GM03348 (cell line): ENCODE results near the gene SRSF5.
"Not testable (repeated sequence)": the region's sequence is repeated elsewhere in the genome, so short reads cannot be mapped to it uniquely, and the experiment has no call there.

Experiments used
- DNase-seq: peaks from one replicate; pipeline ENCODE4 v3.0.0; 2012; ENCODE audit warnings: low spot score

The SRSF5 gene

DNA sequence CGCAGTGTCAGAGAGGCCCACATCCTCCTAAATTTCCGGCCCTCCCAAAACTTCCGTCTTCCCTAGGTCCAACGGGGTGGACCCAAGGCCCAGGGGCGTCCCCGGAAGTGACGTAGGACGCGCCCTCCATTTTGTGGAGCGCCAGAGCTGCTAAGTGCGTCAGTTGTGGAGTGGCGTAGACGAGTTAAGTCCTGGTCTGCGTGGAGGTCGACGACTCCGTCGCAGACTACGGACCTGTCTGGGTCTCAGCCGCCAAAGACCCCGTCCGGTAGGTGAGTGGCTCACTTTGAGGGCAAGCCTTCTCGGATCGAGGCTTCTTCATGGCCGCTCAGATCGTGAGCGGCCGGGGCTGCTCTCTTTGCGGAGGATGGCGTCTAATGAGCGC, at the start of gene SRSF5:
SRSF5 (plus strand) TSS at position 159 of the 385 bp plus-strand sequence. CDS start 1,015 bp downstream, outside the sequence.
- DNase-seq, result peak; percentile 97

DNA sequence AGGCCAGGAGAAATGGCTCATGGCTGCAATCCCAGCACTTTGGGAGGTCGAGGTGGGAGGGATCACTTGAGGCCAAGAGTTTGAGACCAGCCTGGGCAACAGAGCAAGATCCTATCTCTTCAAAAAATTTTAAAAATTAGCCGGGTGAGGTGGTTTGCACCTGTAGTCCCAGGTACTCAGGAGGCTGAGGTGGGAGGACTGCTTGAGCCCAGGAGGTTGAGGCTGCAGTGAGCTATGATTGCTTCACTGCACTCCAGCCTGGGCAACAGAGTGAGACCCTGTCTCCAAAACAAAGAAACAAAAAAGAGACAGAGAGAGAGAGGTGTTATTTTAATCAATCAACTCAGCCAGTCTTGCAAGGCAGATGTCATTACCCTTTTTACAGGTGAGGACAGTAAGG, 48.3 kb upstream of the SRSF5 start:
- not testable (repeated sequence) for DNase-seq

DNA sequence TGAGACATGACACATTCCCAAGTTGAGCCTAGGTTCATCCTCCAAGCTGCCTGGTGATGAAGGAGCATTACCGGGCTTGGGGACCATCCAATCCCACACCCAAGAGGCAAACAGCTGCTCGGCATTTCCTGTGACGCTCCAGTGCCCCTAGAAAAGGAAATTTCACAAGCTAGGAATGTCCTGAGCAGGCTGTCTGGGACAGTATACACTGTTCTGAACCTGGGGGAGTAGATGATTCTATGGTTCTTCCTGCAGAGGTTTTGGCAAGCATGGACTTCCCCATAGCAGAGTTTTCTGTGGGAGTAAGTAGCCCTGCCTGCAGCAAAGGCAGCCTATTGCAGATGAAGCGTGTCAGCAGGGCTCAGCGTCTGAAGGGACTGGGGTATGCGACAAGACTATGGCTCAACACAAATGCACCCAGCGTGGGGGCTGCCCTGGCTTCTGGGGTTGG, 47.4 kb upstream of the SRSF5 start:
- peak; percentile 88 for DNase-seq

DNA sequence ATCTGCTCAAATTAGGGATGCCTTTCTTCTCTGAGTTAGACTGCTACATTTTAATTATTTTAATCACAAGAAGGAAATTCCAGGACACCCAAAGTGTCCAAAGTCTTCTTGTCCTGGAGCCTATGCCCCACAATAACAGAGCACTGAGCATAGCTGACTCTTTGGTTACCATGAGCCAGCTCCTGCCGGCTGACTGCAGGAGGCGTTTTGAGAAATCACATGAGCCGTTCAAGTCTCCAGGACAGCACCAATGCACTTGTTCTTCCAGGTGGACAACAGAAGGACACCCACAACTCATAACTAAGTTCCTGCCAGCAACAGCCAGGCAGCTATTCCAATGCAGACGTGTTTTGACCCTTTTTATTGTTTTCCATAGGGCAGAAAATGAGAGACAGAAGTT, 46.0 kb upstream of the SRSF5 start:
- DNase-seq, result no peak

DNA sequence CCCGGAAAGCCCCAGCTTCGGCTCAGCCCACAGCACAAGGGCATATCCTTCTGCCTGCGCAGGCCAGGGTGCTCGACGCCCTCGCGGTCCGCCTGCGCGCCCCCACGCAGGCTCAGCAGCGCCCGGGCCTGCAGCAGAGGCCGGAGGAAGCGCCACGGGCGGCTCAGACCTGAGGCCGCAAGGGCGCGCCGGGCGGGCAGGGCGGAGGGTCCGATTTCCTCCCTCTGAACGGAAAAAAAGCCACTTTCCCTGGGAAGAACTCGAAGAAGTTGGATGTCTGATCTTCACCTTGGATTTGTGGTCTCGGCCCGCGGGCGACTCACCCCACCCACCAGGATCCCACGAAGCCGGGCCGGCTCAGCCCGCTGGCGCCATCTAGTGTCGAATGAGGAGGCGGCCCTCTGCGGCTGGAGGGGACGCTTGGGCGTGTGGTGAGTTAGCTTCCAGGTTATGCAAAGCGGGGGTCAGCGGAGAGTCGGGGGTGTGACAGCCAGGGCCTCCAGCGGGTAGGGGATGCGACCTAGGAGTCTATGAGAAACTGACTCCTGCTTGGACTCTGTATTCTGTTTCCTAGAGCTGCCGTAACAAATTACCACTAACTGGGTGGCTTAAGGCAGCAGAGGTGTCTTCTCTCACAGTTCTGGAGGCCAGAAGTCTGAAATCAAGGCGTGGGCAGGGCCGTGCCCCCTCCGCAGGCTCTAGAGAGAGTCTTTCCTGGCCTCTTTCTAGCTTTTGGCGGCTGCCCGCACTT, 40.0 kb upstream of the SRSF5 start:
- DNase-seq, result peak; percentile 95

DNA sequence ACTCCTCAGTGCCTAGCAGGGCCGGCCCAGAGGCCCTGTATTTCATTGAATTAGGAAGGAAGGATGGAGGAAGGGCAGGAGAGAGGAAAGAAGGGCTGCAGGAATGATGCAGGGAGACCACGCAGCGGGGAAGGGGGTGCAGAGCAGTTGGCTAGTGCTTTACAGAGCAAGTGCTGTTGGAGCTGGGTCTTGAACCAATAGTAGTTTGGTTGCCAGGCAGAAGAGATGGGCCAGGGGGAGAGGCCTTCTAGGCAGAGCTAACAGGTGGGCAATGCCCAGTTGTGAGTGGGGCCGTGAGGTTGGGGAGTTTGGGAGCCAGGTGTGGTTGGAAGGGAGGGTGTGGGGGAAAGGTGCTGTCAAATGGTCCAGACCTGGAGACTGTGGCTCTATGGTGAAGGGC, 39.1 kb upstream of the SRSF5 start:
- DNase-seq, result no peak

DNA sequence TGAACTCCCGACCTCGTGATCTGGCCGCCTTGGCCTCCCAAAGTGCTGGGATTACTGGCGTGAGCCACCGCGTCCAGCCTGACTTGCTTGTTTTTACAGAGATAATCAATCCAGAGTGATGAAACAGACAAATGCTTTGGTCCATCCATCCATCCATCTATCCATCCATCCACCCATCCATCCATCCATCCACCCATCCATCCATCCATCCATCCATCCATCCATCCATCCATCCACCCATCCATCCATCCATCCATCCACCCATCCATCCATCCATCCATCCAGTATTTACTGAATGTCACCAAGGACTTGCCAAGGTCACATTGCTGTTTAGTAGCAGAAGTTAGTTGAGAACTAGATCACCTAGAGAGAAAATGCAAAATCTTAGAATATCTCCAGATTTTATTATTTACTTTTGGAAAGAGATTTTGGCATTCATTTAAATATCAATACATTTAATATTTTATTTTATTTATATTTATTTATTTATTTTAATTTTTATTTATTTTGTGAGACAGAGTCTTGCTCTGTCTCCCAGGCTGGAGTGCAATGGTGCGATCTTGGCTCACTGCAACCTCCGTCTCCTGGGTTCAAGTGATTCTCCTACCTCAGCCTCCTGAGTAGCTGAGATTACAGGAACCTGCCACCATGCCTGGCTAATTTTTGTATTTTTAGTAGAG, 34.9 kb upstream of the SRSF5 start:
- DNase-seq, result not testable (repeated sequence)

DNA sequence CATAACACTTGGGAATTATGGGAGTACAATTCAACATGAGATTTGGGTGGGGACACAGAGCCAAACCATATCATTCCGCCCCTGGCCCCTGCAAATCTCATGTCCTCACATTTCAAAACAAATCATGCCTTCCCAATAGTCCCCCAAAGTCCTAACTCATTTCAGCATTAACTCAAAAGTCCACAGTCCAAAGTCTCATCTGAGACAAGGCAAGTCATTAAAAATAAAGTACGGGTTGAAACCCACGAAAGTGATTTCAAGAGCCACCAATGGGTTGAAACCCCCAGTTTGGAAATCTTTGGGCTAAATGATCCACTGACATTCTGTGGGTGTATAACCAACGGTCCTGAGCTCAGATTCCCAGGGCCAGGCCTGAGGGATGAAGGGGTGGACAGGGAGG, 30.5 kb upstream of the SRSF5 start:
- not testable (repeated sequence) for DNase-seq

DNA sequence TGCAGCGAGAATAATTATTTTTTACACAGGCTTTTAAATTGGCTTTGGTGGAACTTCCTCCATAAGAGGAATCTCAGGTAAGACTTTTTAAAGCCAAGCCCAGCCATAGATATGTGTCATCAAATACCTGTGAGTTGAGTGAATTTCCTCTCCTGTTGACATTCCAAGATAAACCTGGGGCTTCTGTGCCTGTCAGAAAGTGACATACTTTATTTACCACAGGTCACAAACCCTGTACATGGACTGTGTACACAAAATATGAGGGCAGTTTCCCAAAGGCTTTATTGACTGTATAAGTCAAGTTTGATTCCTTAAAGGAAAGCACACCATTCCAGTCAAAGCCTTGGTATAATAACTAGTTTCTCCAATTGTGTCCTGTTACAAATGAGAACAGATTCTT, 25.9 kb upstream of the SRSF5 start:
- no peak for DNase-seq

DNA sequence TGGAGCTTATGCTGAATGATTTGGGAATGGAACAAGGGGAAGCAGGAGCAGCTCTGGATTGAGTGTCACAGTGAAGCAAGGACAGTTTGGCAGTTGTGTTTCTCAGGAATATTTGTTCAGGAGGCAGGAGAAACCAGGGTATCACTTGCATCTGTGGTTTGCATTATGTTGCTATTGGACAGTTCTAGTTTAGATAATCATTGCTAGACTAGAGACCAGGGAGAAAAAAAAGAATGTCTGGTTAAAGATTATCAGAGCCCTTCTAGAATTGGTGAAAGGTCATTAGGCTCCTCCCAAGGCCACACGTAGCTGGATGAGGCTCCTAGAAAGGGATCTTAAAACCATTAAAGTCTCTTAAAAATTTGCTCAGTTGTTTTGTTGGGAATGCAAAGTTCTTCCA, 17.0 kb upstream of the SRSF5 start:
- no peak for DNase-seq

DNA sequence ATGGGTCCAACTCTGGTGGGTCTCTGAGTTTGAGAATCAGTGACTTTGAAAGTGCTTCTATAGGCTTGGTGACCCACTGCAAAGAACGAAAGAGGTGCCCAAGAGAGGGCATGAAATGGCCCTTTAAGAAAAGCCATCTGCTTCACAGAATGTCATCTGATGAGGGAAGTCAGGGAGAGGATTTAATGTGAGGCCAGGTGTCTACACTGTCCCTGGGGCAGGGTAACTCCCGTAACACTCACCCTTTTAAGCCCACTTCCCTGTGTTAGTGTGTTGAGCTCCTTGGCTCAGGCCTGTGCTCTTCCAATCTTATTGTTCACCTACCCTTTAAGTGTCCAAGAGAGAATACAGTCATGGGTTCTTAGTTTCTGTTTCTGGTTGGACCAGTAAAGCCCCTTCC, 16.4 kb upstream of the SRSF5 start:
- no peak for DNase-seq

DNA sequence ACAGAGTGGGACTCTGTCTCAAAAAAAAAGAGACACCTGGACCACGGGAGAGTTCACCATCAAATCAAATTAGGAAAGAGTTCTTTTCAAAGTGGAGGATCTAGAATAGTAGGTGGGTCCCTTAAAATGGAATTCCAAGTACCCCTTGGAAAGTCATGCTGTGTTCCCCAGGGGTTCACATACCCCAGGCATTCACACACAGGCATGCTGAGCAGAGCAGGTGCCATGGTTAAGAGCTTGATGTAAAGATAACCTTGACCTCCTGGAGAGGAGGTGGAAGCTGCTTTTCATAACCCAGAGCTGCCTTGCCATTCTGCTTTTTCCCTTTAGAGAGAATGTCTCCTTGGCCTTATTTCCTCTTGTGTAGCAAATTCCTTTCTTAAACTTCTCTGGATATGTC, 14.2 kb upstream of the SRSF5 start:
- no peak for DNase-seq

DNA sequence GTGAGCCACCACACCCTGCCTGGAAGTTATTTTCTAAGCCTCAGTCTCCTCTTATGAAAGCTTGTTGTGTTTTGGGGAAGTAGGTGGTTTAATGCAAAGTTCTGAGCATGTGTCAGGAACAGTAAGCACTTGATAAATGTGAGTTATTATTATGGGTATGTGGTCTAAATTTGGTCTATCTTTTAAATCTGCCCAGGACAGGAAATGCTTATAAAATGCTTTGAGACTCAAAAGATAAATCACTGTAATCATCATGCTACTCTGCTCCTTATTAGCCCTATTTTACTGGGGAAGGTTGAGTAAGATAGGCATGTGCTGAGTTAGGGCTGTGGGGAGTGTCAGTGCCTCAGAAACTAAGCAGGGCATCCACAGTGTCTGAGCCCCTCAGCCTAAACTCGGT, 13.1 kb upstream of the SRSF5 start:
- DNase-seq, result no peak

DNA sequence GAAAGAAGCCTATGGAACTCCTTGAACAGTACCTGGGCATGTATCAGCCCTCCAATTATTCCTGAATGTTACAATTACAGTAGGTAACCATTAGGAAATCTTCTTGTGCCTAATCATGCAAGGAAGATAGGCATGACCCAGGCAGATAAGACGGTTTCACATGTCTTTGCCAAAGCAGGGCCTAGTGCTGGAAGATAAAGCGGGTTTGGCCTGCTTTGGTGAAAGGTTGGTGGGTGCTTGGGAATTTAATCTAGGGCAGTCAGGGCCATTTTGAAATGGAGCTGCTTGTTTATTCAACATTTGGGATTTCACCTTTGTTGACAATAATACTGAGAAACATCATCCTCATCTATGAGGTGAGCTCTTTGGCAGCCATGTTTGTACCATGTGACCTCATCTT, 12.5 kb upstream of the SRSF5 start:
- DNase-seq, result no peak

DNA sequence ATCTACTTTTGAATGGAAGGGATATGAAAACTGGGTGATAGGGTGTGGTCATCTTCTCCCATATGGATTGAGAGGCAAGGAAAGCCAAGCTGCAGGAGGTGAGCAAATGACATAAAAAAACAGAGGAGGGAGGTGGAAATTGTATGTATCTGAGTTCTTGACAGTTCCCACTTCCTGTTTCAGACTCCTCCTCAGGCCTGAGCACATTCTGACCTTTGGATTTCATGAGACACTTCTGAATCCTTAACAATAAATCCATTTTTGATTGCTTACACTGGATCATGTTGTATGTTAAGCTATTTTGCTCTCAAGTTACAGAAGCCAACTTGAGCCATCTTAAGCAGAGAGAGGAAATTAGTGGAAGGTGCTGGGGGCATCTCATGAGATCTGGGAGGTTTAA, 11.6 kb upstream of the SRSF5 start:
- no peak for DNase-seq

DNA sequence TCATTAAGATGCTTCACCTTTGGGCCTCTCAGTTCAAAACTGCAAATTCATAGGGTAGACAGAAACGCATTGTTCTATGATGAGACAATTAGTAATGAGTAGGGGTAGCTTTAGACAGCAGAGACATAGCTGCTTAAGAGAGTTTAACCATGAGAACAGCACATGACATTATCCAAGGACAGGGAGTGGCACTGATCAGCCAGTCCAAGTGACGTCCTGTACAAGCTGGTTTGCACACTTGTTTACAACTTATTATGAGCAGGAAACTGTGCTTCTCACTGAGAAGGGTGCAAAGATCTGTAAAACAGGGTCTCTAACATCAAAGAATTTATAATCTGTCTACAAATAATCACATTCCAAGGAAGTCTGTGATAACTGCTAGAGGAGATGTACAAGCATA, 11.2 kb upstream of the SRSF5 start:
- no peak for DNase-seq

DNA sequence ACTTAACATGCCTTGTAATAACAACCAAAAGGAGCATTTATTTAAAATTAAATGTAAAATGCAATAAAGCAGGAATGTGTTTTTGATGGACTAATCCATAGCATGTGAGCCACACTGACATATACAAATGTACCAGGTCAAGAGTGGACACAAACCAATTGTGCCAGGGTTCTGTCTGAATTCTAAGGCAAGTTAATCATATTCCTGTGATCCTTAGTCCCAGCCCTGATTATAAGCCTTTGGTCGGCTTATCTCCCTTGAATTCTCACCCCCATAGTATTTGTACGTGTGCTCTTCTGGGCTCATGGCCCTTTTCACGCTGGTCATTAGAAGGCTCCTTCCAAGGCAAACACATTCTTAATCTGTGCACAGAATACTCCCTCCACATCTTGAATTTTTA, 10.6 kb upstream of the SRSF5 start:
- no peak for DNase-seq

DNA sequence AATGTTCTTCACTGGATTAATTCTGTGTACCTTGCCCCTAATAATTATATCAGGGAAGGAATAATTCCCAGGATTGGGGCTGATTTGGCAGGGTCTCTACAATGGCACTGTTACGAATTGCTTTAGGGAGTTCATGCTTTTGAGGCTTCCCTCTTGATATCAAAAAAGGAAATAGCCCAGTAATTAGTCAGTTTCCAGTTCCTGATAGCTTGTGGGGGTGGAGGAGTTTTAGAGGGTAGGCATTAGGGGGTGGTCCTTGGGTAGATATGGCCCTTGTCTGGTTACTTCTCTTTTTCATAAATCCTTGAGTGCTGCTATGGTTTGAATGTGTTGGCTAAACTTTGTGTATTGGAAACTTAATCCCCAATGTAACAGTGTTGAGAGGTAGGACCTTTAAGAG, 6.1 kb upstream of the SRSF5 start:
- DNase-seq, result no peak

DNA sequence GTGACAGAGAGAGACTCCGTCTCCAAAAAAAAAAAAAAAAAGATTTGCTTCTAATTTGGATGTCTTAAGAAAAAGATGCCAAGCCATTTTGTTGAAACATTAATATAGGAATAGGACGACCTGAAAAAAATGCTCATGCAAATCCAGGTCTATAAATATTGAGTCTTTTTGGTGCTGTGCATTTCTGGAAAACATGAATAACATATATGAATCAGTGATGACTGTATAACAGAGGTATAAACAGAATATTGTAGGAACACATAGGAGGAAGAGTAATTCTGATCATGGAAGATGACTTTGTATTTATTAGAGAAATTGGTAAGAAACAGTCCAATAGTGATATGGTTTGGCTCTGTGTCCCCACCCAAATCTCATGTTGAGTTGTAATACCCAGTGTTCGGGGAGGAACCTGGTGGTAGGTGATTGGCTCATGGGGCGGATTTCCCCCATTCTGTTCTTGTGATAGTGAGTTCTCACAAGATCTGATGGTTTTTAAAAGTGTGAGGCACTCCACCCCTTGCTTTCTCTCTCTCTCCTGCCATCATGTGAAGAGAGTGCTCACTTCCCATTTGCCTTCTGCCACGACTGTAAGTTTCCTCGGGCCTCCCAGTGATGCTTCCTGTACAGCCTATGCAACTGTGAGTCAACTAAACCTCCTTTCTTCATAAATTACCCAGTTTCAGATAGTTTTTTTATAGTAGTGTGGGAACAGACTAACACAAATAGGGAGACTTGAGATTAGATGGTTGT, 3.0 kb upstream of the SRSF5 start:
- no peak for DNase-seq

DNA sequence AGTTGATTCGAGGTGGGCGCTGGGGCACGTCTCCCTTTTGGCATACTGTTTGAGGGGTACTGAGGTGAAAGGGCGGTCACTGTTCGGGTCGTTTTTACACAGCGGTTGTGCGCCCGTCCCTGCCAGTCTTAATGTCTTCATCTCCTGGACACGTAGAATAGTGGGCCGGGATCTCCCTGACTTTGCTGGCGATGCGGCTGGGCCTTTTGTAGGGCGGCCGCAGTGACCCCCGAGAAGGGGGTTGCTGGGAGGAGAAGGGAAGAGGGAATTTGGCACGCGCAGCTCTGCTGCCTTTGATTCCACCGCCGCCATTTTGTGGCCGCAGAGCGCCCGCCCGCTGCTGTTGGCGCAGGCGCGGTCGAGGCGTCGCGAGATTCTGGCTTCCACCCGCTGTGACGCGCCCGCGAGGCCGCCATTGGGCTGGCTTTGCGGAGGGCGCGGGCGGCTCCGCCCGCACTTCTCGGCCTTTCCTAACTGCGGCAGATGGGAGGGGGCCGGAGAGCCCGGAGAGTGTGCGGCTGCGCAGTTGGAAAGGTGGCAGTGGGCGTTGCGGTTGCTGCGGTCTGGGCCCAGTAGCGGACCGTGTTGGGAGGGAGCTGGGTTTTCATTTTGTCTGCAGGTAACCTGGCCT, 542 bp downstream of the SRSF5 start:
- peak; percentile 97 for DNase-seq

DNA sequence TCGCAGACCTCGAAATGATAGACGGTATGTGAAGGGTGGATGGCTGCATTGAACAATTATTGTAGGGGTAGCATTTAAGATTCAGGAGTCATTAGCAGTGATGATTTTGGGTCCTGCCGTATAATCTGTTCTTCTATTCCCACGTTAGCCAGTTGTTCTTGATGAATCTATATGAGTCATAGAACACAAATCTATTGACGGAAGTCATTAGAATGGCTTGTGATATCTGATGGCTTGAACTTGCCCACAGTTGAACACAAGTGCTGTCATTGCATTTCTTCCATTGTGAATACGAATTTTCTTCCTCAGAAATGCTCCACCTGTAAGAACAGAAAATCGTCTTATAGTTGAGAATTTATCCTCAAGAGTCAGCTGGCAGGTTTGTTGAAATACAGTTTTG, 1.9 kb downstream of the SRSF5 start:
- no peak for DNase-seq

DNA sequence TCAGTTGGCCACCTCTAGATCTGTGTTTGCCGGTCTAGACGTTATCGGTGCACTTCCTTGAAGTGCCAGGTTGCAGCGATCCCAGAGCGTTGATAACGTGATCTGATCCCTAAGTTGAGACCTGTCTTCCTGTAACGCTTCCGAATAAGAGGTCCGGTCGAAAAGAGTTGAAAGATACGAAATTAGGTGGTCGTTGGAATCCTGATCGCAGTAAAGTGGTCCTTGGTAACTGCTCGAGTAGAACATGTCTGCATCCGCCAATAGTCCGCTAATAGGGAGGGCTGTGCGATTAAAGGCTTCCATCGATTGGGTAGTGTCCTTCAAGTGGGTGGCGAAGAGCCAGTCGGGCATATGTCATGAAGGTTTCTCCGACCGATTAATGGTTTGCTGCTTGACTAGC, 2.7 kb downstream of the SRSF5 start:
- no peak for DNase-seq

DNA sequence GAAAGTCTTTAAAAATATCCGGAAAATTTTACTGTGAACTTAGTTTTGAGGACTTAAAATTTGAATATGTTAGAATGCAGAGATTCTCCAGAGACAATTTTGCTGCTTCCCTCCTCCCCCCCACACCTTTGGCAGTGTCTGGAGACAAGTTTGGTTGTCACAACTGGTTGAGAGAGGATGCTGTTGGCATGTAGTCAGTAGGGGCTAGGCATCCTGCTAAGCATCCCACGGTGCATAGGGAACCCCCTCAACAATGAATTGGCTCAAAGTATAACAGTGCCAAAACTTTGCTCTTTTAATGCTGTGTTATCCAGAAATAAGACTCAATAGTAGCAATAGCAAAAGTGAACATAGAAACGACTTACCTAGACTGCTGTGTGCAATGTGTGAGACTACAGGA, 3.6 kb downstream of the SRSF5 start:
- DNase-seq, result no peak
